CD14-positive monocyte (primary cell): ENCODE data around the gene SLC6A20. TPM values are rescaled to one million over a fixed set of nuclear protein-coding genes. Genes with fewer than 3 reads are reported as not detected.

ENCODE experiments used
- DNase-seq, 3 donors: peaks; one replicate each; pipeline ENCODE4 v3.0.0-alpha.2; 2011 to 2022
- H2AFZ ChIP-seq: 2 replicates; pipeline ENCODE4 v1.6.0; 2012; ENCODE audit warnings: mild to moderate bottlenecking, low read depth, low read length, inconsistent platforms; ENCODE audit not compliant: insufficient read depth, poor library complexity, severe bottlenecking
- H3K27ac ChIP-seq, 2 donors: 1 replicate in 1 of 2; 2 replicates in 1 of 2; pipeline ENCODE4 v1.5.1; 2012 to 2013; ENCODE audit warnings: low read length in 2 of 2, control low read depth in 1 of 2, inconsistent platforms in 1 of 2, low read depth in 1 of 2, mild to moderate bottlenecking in 1 of 2
- H3K27me3 ChIP-seq, 2 donors: one replicate each; pipeline versions ENCODE4 v1.6.0 to v1.6.1; 2011 to 2013; ENCODE audit warnings: low read length in 2 of 2; ENCODE audit not compliant: control insufficient read depth in 2 of 2, insufficient read depth in 2 of 2
- H3K36me3 ChIP-seq, 2 donors: replicated peaks in 1 of 2; 1 replicate in 1 of 2; 2 replicates in 1 of 2; pipeline versions ENCODE4 v1.5.1 to v1.6.1; 2012 to 2013; ENCODE audit warnings: low read length in 2 of 2, control low read depth in 1 of 2, inconsistent platforms in 1 of 2, mild to moderate bottlenecking in 1 of 2; ENCODE audit not compliant: insufficient read depth in 2 of 2, control insufficient read depth in 1 of 2
- H3K4me1 ChIP-seq, 2 donors: 1 replicate in 1 of 2; 2 replicates in 1 of 2; pipeline versions ENCODE4 v1.5.1 to v1.6.1; 2012 to 2013; ENCODE audit warnings: low read length in 2 of 2, control low read depth in 1 of 2, inconsistent platforms in 1 of 2, mild to moderate bottlenecking in 1 of 2, moderate library complexity in 1 of 2; ENCODE audit not compliant: insufficient read depth in 2 of 2, control insufficient read depth in 1 of 2
- H3K4me2 ChIP-seq: replicated peaks from 2 replicates; pipeline ENCODE3; 2012; ENCODE audit warnings: low read length, moderate library complexity, mild to moderate bottlenecking; ENCODE audit not compliant: poor library complexity, severe bottlenecking; ENCODE audit errors: extremely low read depth
- H3K4me3 ChIP-seq, 3 experiments: fragments of 200-600 bp in 1 of 3; sonication (generic) in 1 of 3; replicated peaks in 1 of 3; 1 replicate in 2 of 3; 2 replicates in 1 of 3; pipeline ENCODE4 v1.5.1; 2011 to 2013; ENCODE audit warnings: low read length in 3 of 3, mild to moderate bottlenecking in 3 of 3, control low read depth in 2 of 3, low read depth in 2 of 3, inconsistent platforms in 1 of 3, moderate library complexity in 1 of 3
- H3K79me2 ChIP-seq: 2 replicates; pipeline ENCODE4 v1.6.0; 2012; ENCODE audit warnings: mild to moderate bottlenecking, control low read depth, inconsistent platforms, low read length, moderate library complexity; ENCODE audit not compliant: insufficient read depth
- H3K9ac ChIP-seq: 2 replicates; pipeline ENCODE4 v1.6.0; 2017; ENCODE audit warnings: low read length, mild to moderate bottlenecking; ENCODE audit not compliant: insufficient read depth, poor library complexity, severe bottlenecking
- H3K9me3 ChIP-seq, 2 donors: replicated peaks in 1 of 2; 1 replicate in 1 of 2; 2 replicates in 1 of 2; pipeline versions ENCODE4 v1.5.1 to v1.6.1; 2012 to 2013; ENCODE audit warnings: low read length in 2 of 2, control low read depth in 1 of 2; ENCODE audit not compliant: control insufficient read depth in 1 of 2, insufficient read depth in 1 of 2
- H4K20me1 ChIP-seq: 2 replicates; pipeline ENCODE4 v1.6.0; 2012; ENCODE audit warnings: mild to moderate bottlenecking, low read length, control low read depth, moderate library complexity; ENCODE audit not compliant: insufficient read depth
- H3K27ac Mint-ChIP-seq, 7 donors: one replicate each; pipeline ENCODE4 v1.8.0; 2020; ENCODE audit warnings: mild to moderate bottlenecking in 7 of 7, mixed read lengths in 7 of 7, moderate library complexity in 6 of 7, inconsistent platforms in 2 of 7
- H3K27me3 Mint-ChIP-seq, 3 donors: one replicate each; pipeline ENCODE4 v1.8.0; 2021 to 2022; ENCODE audit warnings: low read depth in 3 of 3, mild to moderate bottlenecking in 3 of 3, mixed read lengths in 3 of 3, moderate library complexity in 3 of 3, inconsistent platforms in 1 of 3
- H3K36me3 Mint-ChIP-seq, 2 donors: one replicate each; pipeline ENCODE4 v1.8.0; 2020; ENCODE audit warnings: mixed read lengths in 2 of 2, inconsistent platforms in 1 of 2, mild to moderate bottlenecking in 1 of 2
- H3K4me1 Mint-ChIP-seq: one replicate; pipeline ENCODE4 v1.8.0; 2020; ENCODE audit warnings: mild to moderate bottlenecking, mixed read lengths
- H3K4me3 Mint-ChIP-seq, 2 donors: one replicate each; pipeline ENCODE4 v1.8.0; 2020; ENCODE audit warnings: mild to moderate bottlenecking in 2 of 2, mixed read lengths in 2 of 2, moderate library complexity in 1 of 2
- H3K9me3 Mint-ChIP-seq, 7 donors: one replicate each; pipeline ENCODE4 v1.8.0; 2020 to 2022; ENCODE audit warnings: mixed read lengths in 7 of 7, mild to moderate bottlenecking in 6 of 7, moderate library complexity in 6 of 7, inconsistent platforms in 2 of 7
- CTCF ChIP-seq: fragments of 200-600 bp; IDR thresholded peaks from one replicate; pipeline ENCODE4 v1.8.0; 2022; ENCODE audit warnings: antibody characterized with exemption, mild to moderate bottlenecking
- WGBS: methylation state at CpG from one replicate; pipeline ENCODE4 v1.1.5; 2013; ENCODE audit warnings: missing lambda C conversion rate; ENCODE audit not compliant: insufficient coverage; 5-methylcytosine and 5-hydroxymethylcytosine counted together
- intact Hi-C, 2 donors: fragments of 100-400 bp; cut with micrococcal nuclease; formaldehyde crosslinking; loops; one replicate each; pipeline versions ENCODE4 v1.15.0 to v1.15.1; 2023
- polyA plus RNA-seq, 3 donors: library from polyadenylated mRNA; depleted of rRNA in 1 of 3; unstranded in 2 of 3; stranded (reverse) in 1 of 3; fragments of 300-500 nt in 2 of 3; fragments of >200 nt in 1 of 3; fragmentation: Illumina TruSeq in 2 of 3; gene quantifications; 1 replicate in 2 of 3; 2 replicates in 1 of 3; pipeline ENCODE4 v1.2.3, GENCODE V29; 2012 to 2021

SLC6A20 gene
- polyA plus RNA-seq, 3 donors = not detected

GRCh38 chr3:45821127-45821526, 24.8 kb upstream of the SLC6A20 start:
- no peak overlapping the region for H3K4me3 Mint-ChIP-seq
- H3K9me3 ChIP-seq = peaks cover 0 to 7% of the 10 kb centered on the region in 2 donors
- no peaks in the 10 kb centered on the region for H3K27me3 ChIP-seq
- peaks cover 0 to 1% (median 0%) of the 10 kb centered on the region in 3 donors for H3K27me3 Mint-ChIP-seq
- no peak overlapping the region for H3K27ac ChIP-seq
- no peak for TF ChIP-seq CTCF
- no peak overlapping the region for H3K27ac Mint-ChIP-seq
- H3K9ac ChIP-seq = no peak overlapping the region
- H4K20me1 ChIP-seq = no peaks in the 10 kb centered on the region
- intact Hi-C loops = no loop called here
- no peak overlapping the region for H3K4me3 ChIP-seq
- no peak overlapping the region for H3K4me2 ChIP-seq
- H3K79me2 ChIP-seq = no peaks in the 10 kb centered on the region
- peaks cover 3 to 4% of the 10 kb centered on the region in 2 donors for H3K36me3 ChIP-seq
- H3K4me1 ChIP-seq = no peaks in the 10 kb centered on the region
- DNase-seq = no peak
- H3K9me3 Mint-ChIP-seq = peaks cover 0 to 10% (median 4%) of the 10 kb centered on the region in 7 donors
- no peaks in the 10 kb centered on the region for H3K4me1 Mint-ChIP-seq
- H3K36me3 Mint-ChIP-seq = peaks cover 4 to 13% of the 10 kb centered on the region in 2 donors
- no peak overlapping the region for H2AFZ ChIP-seq
- 100% methylated on average over 1 of the region's 1 CpG for WGBS

GRCh38 chr3:45819543-45819942, 23.2 kb upstream of the SLC6A20 start:
- Histone ChIP-seq H3K4me1 (no peaks in the 10 kb centered on the region), H3K4me2 (no peak overlapping the region), H3K27ac (no peak overlapping the region), H3K4me3 (no peak overlapping the region), H4K20me1 (no peaks in the 10 kb centered on the region), H3K9me3 (peaks cover 0 to 7% of the 10 kb centered on the region in 2 donors), H3K36me3 (peaks cover 0 to 4% of the 10 kb centered on the region in 2 donors), H3K79me2 (no peaks in the 10 kb centered on the region), H2AFZ (no peak overlapping the region), H3K9ac (no peak overlapping the region), H3K27me3 (no peaks in the 10 kb centered on the region)
- WGBS = 94% methylated on average over 2 of the region's 2 CpGs
- peaks cover 4 to 13% of the 10 kb centered on the region in 2 donors for H3K36me3 Mint-ChIP-seq
- TF ChIP-seq CTCF = no peak
- H3K27me3 Mint-ChIP-seq = peaks cover 0 to under 1% (median 0%) of the 10 kb centered on the region in 3 donors
- no peak for DNase-seq
- H3K4me1 Mint-ChIP-seq = no peaks in the 10 kb centered on the region
- no peak overlapping the region for H3K4me3 Mint-ChIP-seq
- peaks cover 0 to 10% (median 4%) of the 10 kb centered on the region in 7 donors for H3K9me3 Mint-ChIP-seq
- H3K27ac Mint-ChIP-seq = no peak overlapping the region
- intact Hi-C loops = no loop called here
